Renal cortical epithelial cell (primary cell): ENCODE measurements around the gene WDR38. TPM values are rescaled to one million over a fixed set of nuclear protein-coding genes. Genes with fewer than 3 reads are reported as not detected.

Source experiments
- DNase-seq: peaks from one replicate; pipeline ENCODE4 v3.0.0-alpha.2; 2011; ENCODE audit warnings: low read depth
- total RNA-seq: library from RNA; depleted of rRNA; stranded (reverse); fragments of >200 nt; gene quantifications from 2 replicates; pipeline ENCODE4 v1.2.3, GENCODE V29; 2014

WDR38 gene
- total RNA-seq, 1 donor from 2014 or later, result not detected

DNA sequence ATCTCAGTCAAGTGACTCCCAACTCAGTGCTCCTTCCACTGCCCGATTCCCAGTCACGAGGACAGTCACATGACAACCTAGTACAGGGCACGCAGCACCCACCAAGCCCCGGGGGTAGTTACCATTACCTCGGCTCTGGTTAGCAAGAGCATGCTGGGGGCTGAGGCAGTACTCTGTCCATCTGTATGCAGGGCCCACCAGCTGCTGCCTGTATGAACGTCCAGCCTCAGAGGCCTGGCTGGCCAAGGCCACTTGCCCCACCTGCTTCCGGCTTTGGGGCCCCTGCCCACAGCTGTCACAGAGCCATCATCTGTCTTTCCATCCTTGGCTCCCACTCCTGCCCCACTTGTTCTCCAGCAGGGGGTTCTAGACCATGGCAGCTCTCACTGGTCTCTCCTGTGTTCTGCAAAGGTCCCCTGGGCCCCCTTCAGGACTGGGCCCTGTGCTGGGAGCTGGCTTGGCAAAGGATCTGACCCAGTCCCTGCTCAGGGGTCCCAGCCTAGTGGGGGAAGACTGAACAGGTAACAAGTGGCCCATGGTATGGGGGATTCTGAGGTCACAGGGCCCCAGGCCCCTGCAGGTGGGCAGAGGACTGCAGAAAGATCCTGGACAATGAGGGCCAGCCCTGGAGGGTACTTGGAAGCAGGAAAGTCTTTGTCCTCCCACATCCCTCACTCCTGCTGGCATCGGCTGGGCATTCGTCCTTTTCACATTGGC, 5.2 kb downstream of the WDR38 start:
- no peak for DNase-seq

DNA sequence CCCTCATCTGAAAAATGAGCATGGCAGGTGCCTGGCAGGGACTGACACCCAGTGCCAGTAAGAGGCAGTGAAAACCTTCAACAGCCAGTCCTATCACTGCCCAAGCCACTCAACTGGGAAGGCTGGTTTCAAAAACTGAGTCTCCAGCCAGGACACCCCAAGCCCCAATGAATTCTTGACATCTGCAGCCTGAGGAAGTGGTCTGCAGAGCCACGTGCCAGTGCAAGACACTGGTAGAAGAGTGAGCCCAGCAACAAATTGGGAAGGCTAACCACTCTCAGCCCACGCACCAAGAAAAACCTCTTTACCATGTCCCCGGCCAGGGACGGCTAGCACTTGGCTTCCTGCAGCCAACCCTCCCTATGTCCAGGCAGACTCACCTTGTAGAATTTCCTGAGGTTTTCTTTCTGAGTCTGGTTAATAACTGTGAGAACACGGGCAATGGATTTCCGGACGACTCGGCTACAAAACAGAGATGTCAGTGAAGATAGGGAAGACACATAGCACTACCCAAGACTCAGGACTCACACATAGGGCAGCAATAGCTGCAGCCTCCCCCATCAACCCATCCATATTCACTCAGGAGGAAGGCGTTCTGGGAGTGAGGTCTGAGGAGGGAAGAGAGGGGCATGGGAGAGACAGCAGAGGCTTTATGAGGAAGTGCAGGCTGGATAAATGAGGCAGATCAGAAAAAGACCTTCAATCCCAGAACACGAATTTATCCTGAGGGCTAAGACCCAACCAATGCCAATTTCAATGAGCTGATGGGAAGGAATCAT, 6.7 kb downstream of the WDR38 start:
- DNase-seq, result no peak

DNA sequence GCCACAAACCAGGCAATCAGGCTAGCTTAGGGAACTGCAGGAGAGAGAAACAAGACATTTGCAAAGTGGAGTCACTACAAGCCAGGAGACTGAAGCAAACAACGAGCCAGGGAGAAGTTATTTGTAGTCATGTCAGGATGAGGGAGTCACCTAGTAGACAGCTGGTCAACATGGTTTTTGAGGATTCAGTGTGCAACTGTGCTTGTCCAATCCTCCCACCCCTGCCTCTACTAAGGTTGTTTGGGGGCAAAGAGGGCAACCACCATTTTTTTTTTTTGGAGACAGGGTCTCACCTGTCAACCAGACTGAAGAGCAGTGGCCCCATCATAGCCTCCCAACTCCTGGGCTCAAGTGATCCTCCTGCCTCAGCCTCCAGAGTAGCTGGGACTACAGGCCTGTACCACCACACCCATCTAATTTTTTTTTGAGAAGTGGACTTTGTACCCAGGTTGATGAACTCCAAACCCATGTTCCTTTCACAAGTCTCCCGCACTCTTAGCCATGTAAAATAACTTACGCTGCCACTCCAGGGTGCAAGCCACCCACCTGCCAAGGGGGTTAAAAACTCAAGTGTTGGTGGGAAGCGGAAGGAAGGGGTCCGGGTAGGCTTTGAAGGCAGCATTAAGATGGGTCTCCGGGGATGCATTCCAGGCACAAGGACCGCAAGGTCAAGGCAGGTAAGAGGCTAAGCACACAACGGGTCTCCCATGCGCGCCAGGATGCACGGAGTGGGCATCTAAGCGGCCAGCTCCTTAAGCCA, 7.5 kb downstream of the WDR38 start:
- DNase-seq, result no peak

DNA sequence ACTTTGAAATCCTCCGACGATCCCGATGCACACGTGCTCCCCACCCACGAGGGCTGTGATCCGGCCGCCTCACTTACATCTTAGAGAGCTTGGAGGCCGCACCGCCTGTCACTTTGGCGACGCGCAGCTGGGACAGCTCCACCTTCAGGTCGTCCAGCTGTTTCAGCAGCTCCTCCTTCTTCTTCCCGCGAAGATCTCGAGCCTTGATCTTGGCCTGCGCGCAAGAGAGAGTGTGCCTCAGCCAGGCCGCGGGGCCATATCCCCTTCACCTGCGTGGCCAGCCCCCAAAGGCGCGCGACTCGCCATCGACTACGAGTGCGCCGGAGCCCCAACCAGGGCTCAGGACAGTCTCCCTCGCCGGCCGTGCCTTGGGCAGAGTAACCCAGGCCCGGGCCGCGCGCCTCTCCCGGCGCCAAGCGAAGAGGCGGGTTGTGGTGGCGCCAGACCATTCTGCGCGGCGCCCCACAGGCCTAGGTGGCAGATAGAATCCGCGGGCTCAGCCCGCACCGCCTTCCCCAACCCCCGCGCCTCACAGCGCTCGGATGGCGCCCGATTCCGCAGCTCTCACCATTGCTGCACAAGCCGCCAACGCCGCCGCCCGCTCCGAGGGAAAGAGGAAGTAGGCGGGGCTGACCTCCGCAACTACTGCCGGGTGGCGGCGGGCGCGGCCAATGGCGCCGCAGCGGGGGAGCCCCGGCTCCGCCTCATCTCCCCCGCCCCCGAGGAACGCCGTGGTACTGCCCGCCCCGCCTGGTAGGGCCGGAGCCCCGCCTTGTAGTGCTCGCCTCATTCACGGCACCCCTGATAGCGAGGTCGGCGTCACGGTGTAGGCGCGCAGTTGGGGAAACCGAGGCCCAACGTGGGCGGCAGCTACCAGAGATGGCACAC, 8.3 kb downstream of the WDR38 start, which contains the start of the genes ARPC5L and RPL35:
Gene ARPC5L (plus strand): TSS at position 789 of the 888 bp plus-strand sequence. CDS start 7,161 bp downstream, outside the sequence.
Gene RPL35 (minus strand): TSS at position 616 of the 888 bp plus-strand sequence. CDS start 45 bp downstream, at position 571.
- peak; percentile 66 for DNase-seq

DNA sequence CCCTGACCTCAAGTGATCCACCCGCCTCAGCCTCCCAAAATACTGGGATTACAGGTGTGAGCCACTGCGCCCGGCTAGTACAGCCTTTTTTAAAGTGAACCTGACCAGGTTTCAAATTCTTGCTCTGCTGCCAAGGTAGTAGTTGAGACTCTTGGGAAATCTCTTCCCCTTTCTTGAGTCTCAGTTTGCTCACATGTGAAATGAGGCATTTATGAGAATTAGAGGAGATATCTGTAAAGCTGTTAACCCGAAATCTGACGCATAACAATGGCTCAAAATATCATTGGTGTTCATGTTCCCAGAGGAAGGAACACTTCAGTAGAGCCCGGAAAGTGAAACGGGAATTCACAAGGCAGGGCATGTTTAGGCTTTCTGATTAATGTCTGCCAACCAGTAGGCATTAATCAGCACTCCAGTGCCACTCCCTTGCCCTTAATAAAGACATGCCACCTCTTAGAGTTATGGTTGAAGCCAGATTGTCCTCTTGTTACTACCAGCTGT, 10.2 kb downstream of the WDR38 start:
- DNase-seq, result peak; percentile 53

DNA sequence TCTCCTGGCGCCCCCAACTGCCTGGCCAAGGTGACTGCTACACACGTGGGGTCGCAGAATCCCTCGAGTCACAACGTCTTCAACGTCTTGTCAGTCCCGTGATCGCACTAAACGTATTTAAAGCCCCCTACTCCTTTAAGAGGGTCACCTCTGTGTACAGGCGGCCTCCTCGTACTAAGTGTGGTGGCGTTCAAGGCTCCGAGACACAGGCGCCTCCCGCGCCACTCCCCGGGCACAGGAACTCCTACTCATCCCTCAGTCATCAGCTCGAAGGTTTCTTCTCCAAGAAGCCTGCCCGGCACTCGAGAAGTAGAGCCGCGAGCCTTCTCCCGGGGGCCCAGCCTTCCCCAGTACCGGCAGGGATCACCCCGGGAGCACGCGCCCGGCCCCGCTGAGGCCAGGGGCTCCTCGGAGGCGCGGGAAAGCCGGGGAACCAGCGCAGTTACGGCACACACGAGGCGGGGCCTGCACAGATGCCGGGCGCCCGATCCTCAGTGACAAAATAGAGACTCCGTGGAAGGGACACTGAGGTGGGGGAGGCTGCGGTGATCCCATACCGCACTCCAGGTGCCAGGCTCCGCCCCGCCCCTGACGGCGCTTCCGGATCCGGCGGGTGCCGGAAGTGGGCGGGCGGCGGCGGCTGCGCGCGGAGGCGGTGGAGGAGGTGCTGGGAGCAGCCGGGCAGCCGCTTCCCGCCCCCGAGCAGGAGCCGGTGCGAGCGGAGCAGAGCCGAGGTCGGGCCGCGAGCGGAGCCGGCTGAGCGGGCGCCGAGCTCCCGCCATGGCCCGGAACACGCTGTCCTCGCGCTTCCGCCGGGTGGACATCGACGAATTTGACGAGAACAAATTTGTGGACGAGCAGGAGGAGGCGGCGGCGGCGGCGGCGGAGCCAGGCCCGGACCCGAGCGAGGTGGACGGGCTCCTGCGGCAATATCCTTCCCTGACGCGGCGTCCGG, 15.5 kb downstream of the WDR38 start:
- peak; percentile 45 for DNase-seq

DNA sequence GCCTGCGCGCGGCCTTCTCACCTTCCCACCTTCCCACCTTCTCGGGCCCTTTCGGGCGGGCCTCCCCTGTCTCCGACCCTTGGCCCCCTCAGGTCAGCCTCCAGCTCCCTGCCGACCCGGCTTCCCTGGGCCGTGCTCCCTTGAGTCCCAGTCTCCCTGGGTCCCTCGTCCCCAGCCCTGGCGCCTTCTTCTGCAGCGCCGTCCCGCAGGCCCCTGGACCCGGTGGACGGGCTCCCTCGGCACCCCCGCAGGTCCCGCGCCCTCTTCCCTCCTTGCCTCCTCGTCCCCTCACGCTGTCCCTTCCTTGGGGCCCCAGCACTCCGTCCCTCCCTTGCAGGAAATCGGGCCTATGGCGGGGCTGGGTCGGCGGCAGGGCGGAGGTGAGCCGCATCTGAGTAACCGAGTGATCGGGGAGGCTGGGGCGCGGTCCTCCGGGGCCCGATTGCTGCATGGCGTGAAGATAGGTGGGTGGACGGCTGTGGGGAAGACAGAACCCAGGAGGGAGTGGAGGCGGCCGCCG, 16.3 kb downstream of the WDR38 start:
- DNase-seq, result no peak

DNA sequence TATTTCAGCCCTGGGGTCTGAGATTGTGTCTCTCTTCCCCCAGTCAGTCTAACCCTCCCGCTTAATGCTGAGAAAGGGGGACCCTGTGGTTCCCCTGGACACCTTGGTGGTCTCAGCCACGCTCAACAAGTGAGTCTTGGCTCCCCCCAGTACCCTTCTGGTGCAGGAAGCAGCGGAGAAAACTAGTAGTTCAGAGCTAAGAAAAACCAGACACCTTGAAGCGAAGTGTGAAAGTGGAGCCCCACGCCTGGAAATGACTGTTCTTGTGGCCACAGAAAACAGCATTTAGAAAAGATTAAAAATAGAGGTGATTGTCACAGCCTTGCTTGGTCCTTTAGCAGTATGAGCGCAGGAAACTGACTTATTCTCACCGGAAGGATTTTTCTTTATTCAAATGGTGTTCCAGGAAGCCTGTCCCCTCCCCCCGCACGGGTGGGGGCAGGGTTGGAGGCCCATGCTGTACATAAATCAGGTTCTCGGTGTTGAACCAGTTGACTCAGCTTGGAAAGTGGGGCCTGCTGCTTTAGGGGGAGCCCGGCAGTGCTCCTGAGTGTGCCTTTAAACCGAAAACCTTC, 16.8 kb downstream of the WDR38 start:
- peak; percentile 42 for DNase-seq

DNA sequence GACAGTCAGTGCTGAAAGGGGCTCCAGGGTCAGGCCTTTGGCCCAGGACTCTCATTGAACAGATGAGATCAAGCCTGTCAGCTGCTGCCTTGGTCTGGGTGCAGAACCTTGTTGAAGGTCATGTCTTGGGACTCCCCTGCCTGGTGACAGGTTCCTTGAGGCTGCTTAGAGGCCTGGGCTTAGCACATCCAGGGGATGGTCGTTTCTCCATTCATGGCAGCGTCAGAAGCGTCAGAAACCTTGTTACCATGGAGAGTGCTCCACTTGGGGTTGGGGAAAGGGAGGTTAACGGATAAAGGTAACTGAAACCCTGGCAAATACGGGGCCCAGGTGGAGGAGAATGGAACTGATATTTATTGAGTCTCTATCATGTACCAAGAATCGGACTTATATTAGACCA, 17.5 kb downstream of the WDR38 start:
- DNase-seq, result no peak

DNA sequence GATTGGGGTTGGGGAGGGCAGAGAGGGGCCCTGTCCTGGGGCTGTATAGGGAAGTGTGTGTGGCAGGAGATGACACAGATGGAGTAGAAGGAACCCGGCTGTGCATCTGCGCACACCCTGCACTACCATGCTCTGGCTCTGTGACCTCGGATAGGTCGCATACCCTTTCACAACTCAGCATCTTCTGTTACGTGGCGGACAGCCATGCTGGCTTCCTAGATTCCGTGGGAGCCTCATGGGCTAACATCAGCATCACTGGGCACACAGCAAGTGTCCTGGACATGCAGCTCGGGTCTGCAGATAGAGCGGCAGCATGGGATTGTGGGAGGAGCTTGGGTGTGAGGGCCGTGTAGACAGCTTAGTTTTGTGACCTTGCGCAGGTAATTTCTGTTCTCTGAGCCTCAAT, 17.9 kb downstream of the WDR38 start:
- no peak for DNase-seq

DNA sequence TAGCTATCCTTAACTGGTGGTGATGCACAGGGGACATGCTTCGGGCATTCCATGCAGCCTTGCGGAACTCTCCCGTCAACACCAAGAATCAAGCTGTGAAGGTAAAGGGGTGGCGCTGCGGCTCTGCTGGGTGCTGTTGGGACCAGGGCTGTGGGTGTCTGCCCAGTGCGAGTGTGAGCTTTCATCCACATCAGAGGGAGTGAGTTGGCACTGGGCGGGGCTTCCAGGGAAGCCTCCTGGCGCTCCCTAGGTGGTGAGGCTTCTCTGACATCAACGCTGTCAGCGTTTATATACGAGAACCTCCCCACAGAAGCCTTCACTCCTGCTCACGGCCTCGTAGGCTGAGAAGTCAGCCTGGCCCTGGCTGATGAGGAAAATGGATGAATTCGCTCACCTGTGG, 20.4 kb downstream of the WDR38 start:
- DNase-seq, result no peak

DNA sequence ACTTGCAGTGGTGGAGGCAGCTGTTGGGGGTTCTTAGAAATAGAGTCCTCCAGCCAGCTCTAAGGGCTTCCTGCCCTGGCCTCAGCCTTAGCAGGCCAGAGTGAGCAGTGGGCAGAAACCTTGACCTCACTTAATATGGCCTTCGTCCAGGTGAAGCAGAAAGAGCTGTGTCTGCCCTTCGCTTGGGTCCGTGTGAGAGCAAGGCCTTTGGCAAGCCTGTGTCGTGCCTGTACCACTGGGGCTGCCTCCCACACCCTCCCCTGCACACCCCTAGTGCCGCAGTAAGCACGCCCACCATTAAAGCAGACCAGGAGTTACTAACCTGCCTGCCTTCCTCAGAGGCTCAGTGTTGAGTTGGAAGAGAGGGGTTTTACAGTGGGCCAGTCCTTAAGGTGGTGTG, 22.2 kb downstream of the WDR38 start:
- no peak for DNase-seq

DNA sequence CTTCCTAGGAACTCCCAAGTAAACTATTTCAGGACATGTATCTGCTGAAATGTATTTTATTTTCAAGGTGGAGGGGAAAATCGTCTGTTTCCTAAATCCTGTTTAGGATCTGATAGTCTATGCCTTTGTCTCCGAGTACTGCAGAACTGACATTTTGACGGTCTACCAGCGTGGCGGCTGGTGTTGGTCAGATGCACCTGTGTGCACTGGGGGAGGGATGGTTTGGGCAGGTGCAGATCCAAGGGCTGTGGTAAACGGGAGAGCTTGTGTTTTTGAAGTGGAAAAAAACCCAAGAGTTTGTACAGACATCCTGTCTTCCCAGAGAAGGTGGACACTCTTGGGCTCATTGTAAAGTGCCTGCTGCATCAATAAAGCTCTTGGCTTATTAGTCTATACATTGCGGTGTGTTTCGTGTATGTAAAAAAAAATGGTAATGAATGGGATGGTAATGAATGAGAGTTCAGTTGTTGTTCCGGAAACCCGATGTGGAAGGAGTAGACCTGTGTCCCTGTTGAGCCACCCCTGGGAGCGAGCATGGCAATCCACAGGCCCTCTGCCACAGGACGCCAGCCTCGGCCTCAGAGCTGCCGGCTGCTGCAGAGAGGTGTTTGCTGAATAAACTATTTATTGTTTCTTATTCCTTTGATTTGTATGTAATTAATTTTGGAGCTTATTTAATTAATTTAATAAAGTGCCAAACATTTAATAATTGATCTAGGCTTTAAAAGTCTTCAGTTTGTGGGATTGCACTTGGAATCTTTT, 23.9 kb downstream of the WDR38 start:
- no peak for DNase-seq

DNA sequence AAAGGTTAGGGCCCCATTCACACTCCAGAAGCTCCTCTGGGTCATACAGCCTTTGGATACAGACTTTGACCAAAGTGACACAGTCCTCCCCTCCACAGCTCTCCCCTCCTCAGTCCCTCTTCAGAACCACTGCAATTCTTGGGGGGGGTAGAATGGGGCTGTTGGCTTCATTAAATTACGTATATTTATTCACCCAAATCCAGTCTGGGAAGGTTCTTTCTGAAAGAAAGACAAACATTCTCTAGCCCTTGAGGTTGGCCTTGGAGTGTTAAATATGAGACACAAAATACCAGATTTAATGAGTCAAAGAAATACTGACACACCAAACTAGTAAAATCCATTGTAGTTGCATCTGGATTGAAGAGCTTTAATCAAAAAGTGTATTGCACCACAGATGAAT, 24.8 kb downstream of the WDR38 start:
- DNase-seq, result no peak

DNA sequence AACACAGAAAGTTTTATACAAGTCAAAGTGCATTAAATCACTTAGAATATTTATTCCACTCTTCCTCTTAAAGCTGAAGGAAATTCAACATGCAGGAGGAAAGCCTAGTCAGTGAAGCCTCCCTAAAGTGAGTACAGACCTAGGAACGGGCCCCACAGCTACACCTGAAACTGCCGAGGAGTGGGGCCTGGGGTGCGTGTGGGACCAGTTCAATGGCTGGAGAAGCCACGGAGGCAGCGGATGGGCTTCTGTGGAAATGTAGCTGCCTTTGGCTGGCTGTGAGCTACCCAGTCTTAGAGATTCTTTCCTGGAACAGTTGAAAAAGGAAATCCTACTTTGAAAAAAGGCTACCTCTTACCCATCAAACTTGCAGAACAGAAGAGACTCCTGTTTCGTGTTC, 25.3 kb downstream of the WDR38 start:
- DNase-seq, result no peak

DNA sequence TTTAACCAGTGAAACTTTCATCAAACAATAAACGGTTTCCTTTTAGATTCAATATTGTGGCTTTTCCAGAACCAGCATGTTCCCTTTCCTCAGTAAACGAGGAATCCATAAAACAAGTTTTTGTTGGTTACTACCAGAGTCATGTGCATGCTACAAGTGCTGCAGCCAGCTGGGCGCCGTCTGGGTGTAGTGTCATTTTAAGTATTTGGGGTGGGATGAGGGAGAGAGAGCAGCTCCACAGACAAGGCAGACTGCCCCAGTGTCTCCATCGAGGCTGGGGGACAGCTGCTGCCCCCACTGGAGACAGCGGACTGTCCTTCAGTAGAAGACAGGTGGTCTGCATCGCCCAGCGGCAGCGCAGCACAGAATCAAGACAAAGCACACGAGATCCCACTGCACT, 26.0 kb downstream of the WDR38 start:
- no peak for DNase-seq

DNA sequence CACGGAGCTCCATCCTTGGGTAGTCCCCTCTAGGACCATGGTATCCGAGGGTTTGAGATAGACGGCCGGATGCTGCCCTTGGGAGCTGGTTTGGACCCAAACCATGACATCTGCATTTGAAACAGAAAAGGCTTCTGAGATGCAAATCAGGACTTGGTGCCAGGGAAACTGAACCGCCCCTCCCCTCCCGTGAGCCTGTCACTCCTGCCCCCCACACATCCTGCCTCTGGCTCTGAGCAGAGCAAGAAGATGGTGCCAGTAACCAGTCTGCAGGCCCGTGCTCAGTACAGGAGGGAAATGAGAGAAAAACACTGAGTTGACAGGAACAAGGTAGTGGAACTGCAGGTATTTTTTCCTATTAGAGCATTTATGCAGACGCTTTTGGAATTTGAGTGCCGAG, 27.2 kb downstream of the WDR38 start:
- no peak for DNase-seq

DNA sequence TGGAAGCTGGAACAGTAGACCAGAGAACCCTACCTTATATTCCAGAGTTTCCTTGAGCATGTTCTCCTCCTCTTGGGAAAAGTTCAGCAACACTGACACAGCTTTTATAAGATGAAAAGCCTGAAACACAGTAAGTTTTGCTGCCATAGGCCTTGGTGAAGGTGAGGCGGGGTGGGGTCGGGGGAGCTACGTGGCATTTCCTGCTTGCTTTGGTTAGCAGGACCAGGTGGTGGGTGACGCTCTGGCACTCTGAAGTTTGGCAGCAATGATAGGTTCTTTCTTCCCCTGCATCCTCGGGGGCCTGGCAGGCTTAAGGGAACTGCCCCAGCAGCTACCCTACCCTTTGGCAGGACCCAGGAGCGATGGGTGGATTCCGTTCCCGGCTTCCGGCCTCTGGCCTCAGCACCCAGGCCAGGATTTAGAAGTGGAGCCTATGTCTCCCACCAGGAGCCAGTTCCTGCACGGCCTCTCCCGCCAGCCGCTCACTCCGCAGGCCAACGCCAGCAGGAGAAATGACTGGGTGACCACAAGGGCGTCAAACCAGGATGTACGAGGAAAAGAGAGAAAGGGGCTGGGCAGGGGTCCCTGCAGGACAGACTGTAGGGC, 28.0 kb downstream of the WDR38 start:
- no peak for DNase-seq
